Keratinocyte (primary cell): ENCODE data around the gene ZNF512B. TPM values are rescaled to one million over a fixed set of nuclear protein-coding genes. Genes with fewer than 3 reads are reported as not detected.
A peak's percentile ranks its signal among the peaks of the same experiment; 100 is the strongest.

ENCODE experiments used
- DNase-seq: peaks from one replicate; pipeline ENCODE4 v3.0.0-alpha.2; 2011; ENCODE audit warnings: low read depth, missing footprints, low spot score
- FAIRE-seq: peaks from 2 replicates; lab custom pipeline; 2011; peaks lifted over from hg19 to GRCh38; lab: Jason Lieb, UNC
- H2AFZ ChIP-seq: 2 replicates; pipeline ENCODE4 v1.6.0; 2012; ENCODE audit warnings: low read length, control low read depth, inconsistent platforms; ENCODE audit not compliant: control insufficient read depth
- H3K27ac ChIP-seq: 2 replicates; pipeline ENCODE4 v1.5.1; 2011; ENCODE audit warnings: low read length; ENCODE audit not compliant: control insufficient read depth, insufficient read depth
- H3K27me3 ChIP-seq: 3 replicates; pipeline ENCODE4 v1.6.0; 2011; ENCODE audit warnings: low read length; ENCODE audit not compliant: control insufficient read depth, insufficient read depth; ENCODE audit errors: extremely low read depth
- H3K36me3 ChIP-seq, 2 experiments: 2 replicates in 1 of 2; 3 replicates in 1 of 2; pipeline ENCODE4 v1.5.1; 2011; ENCODE audit warnings: low read length in 2 of 2, mild to moderate bottlenecking in 1 of 2; ENCODE audit not compliant: control insufficient read depth in 2 of 2, insufficient read depth in 2 of 2; ENCODE audit errors: extremely low read depth in 1 of 2
- H3K4me1 ChIP-seq: 3 replicates; pipeline ENCODE4 v1.5.1; 2011; ENCODE audit warnings: low read length; ENCODE audit not compliant: control insufficient read depth, insufficient read depth; ENCODE audit errors: extremely low read depth
- H3K4me2 ChIP-seq: 3 replicates; pipeline ENCODE4 v1.6.0; 2011; ENCODE audit warnings: low read depth, low read length; ENCODE audit not compliant: control insufficient read depth, insufficient read depth; ENCODE audit errors: extremely low read depth
- H3K4me3 ChIP-seq, 3 experiments: fragments of 200-600 bp in 1 of 3; sonication (generic) in 1 of 3; 2 replicates in 2 of 3; 3 replicates in 1 of 3; pipeline ENCODE4 v1.5.1; 2011 to 2016; ENCODE audit warnings: low read length in 3 of 3, mild to moderate bottlenecking in 3 of 3, control low read depth in 2 of 3, inconsistent platforms in 1 of 3, low read depth in 1 of 3, mixed read lengths in 1 of 3, mixed run types in 1 of 3, moderate library complexity in 1 of 3; ENCODE audit not compliant: control insufficient read depth in 2 of 3, insufficient read depth in 2 of 3; ENCODE audit errors: extremely low read depth in 1 of 3
- H3K79me2 ChIP-seq: 2 replicates; pipeline ENCODE4 v1.6.0; 2012; ENCODE audit warnings: low read length; ENCODE audit not compliant: control insufficient read depth, insufficient read depth
- H3K9ac ChIP-seq: 3 replicates; pipeline ENCODE4 v1.6.0; 2011; ENCODE audit warnings: low read length; ENCODE audit not compliant: control insufficient read depth, insufficient read depth; ENCODE audit errors: extremely low read depth
- H3K9me1 ChIP-seq: 3 replicates; pipeline ENCODE4 v1.6.0; 2011; ENCODE audit warnings: low read length; ENCODE audit not compliant: control insufficient read depth, insufficient read depth; ENCODE audit errors: extremely low read depth
- H3K9me3 ChIP-seq: 2 replicates; pipeline ENCODE4 v1.5.1; 2012; ENCODE audit warnings: low read depth, low read length; ENCODE audit not compliant: control insufficient read depth
- H4K20me1 ChIP-seq: 3 replicates; pipeline ENCODE4 v1.6.0; 2011; ENCODE audit warnings: low read length; ENCODE audit not compliant: control insufficient read depth, insufficient read depth; ENCODE audit errors: extremely low read depth
- CTCF ChIP-seq, 3 experiments: IDR thresholded peaks in 1 of 3; conservative IDR thresholded peaks in 1 of 3; optimal IDR thresholded peaks in 1 of 3; 2 replicates in 2 of 3; 3 replicates in 1 of 3; pipeline versions ENCODE3 to v1.5.1; 2011; ENCODE audit warnings: low read length in 3 of 3, mild to moderate bottlenecking in 3 of 3, moderate library complexity in 2 of 3, control low read depth in 1 of 3, inconsistent platforms in 1 of 3; ENCODE audit not compliant: insufficient read depth in 2 of 3; ENCODE audit errors: extremely low read depth in 1 of 3
- EZH2 ChIP-seq: IDR thresholded peaks from one replicate; pipeline ENCODE4 v1.6.1; 2012; ENCODE audit warnings: inconsistent platforms, mild to moderate bottlenecking, low read length, moderate library complexity
- dilution Hi-C: fragments of 300-500 bp; cut with MboI; formaldehyde crosslinking; loops from one replicate; pipeline ENCODE4 v1.7.0; 2020; ENCODE audit warnings: low sequenced_read_pairs; ENCODE audit not compliant: extremely low pct_ligation_motif_present
- polyA plus RNA-seq, 5 experiments: library from polyadenylated mRNA; depleted of rRNA in 3 of 5; stranded (reverse) in 3 of 5; stranded (forward) in 1 of 5; unstranded in 1 of 5; fragments of >200 nt; gene quantifications; 1 replicate in 1 of 5; 2 replicates in 3 of 5; 3 replicates in 1 of 5; pipeline versions ENCODE4 v1.2.1 to v1.2.3, GENCODE V29; 2011 to 2012; ENCODE audit warnings: missing spikeins in 2 of 5, low read depth in 1 of 5, low replicate concordance in 1 of 5

Gene ZNF512B
- polyA plus RNA-seq, 1 donor (not counting 4 experiments of a cell fraction or from before 2014, with no cell fraction given) = 2.4 TPM

GRCh38 chr20:63968136-63968927, 1.4 kb downstream of the ZNF512B start:
- Histone ChIP-seq H2AFZ (no peak overlapping the region), H4K20me1 (no peaks in the 10 kb centered on the region), H3K4me3 (peak overlapping the region; percentile 58 to 75 (median 72)), H3K27me3 (peaks cover 4% of the 10 kb centered on the region), H3K9ac (peak overlapping the region; percentile 75), H3K79me2 (peaks cover 12% of the 10 kb centered on the region), H3K9me3 (peaks cover 4% of the 10 kb centered on the region), H3K9me1 (no peaks in the 10 kb centered on the region), H3K4me2 (peak overlapping the region; percentile 94), H3K36me3 (peaks cover 12 to 18% of the 10 kb centered on the region in 2 experiments), H3K27ac (no peak overlapping the region), H3K4me1 (peaks cover 5% of the 10 kb centered on the region)
- no peak for FAIRE-seq
- DNase-seq = no peak
- no peak for TF ChIP-seq EZH2
- dilution Hi-C loops = no loop called here

- FAIRE-seq (no peak), DNase-seq (no peak)
- H3K9me1 ChIP-seq = no peaks in the 10 kb centered on the region
- H3K9me3 ChIP-seq = peaks cover 4% of the 10 kb centered on the region
- no peak overlapping the region for H3K4me2 ChIP-seq
- H3K36me3 ChIP-seq = peaks cover 13 to 23% of the 10 kb centered on the region in 2 experiments
- TF ChIP-seq EZH2 = no peak
- TF ChIP-seq CTCF (optimal IDR thresholded peaks at IDR 0.05 in 1 of 3, IDR thresholded peaks at IDR 0.05 in 1 of 3, conservative IDR thresholded peaks at IDR 0.05 in 1 of 3; ENCODE audit: extremely low read depth in 1 of 3, insufficient read depth in 2 of 3, low read length in 3 of 3) = no peak
- H3K4me1 ChIP-seq = peaks cover 5% of the 10 kb centered on the region
- no peak overlapping the region for H3K9ac ChIP-seq
- H4K20me1 ChIP-seq = no peaks in the 10 kb centered on the region
- no peak overlapping the region for H3K4me3 ChIP-seq
- H2AFZ ChIP-seq = no peak overlapping the region
- dilution Hi-C loops = no loop called here
- H3K79me2 ChIP-seq = peaks cover 12% of the 10 kb centered on the region
- H3K27ac ChIP-seq = no peak overlapping the region
- peaks cover 4% of the 10 kb centered on the region for H3K27me3 ChIP-seq
Measured at GRCh38 chr20:63967330-63968135, 2.2 kb downstream of the ZNF512B start.
